NCI-H1105 (cell line): ENCODE measurements around the gene NINJ1.

Experiments used
- DNase-seq: peaks from one replicate; lab custom pipeline; 2025; lab: John Stamatoyannopoulos, UW

NINJ1 gene

DNA sequence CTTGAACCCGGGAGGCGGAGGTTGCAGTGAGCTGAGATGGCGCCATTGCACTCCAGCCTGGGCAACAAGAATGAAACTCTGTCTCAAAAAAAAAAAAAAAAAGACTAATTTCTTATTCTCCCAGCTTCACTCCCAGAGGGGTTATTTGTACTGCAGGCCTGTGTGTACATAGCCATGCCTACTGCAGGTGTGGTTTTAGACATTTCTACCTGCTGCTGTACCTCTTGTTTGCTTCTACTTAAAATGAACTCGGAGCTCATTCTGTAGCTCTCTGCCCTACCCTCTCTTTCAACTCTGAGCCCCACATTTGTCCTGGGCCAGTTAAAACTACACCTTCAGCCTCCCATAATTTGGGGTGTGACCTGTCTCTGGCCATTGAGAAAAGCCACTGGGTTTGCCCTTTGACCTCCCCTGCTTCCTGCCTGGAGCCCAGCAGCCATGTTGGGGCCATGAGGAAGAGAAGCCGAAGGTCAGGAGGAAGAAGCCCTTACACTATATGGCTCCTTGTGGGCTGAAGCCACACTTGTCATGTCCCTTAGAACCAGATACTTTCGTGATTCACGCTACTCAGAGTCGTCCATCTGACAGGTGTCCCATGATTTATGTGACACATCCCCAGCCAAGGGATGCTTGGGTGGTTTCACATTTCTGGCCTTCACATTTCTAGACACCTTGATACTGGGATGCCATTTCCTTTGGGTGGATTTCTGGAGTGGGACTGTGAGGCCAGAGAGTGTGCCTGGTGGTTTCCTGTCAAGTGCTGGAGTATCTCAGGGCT lies 47.4 kb downstream of the NINJ1 start:
- no peak for DNase-seq

DNA sequence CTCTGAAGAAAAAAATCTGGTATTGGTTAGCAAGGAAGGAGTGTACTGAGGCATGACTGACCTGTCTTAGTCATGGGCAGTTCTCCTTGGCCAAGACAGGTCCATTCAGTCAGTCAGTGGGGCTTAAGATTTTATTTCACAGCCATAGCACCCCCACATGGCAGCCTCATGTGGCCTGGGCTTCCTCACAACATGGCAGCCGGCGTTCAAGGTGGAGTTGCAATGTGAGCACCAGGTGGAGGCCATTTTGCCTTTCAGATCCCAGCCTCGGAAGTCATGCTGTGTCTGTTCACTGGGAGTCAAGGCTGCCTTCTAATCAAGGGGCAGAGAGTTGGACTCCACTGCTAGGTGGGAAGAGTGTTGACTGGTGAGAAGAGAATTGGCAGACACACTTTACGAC lies 48.4 kb downstream of the NINJ1 start:
- DNase-seq = no peak

DNA sequence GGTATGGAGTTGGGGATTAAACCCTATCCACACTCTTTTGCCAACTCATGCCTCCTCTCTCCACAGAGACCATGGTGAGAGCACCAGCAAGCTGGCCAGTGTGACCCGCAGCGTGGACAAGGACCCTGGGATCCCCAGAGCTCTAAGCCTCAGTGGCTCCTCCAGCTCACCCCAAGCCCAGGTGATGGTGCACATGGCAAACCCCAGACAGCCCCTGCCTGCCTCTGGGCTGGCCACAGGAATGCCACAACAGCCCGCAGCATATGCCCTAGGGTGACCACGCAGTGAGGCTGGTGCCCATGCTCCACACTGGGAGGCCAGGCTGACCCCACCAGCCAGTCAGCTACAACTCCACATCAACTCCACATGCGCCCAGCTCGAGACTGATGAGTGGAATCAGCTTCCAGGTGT lies 49.6 kb downstream of the NINJ1 start:
- DNase-seq = no peak

DNA sequence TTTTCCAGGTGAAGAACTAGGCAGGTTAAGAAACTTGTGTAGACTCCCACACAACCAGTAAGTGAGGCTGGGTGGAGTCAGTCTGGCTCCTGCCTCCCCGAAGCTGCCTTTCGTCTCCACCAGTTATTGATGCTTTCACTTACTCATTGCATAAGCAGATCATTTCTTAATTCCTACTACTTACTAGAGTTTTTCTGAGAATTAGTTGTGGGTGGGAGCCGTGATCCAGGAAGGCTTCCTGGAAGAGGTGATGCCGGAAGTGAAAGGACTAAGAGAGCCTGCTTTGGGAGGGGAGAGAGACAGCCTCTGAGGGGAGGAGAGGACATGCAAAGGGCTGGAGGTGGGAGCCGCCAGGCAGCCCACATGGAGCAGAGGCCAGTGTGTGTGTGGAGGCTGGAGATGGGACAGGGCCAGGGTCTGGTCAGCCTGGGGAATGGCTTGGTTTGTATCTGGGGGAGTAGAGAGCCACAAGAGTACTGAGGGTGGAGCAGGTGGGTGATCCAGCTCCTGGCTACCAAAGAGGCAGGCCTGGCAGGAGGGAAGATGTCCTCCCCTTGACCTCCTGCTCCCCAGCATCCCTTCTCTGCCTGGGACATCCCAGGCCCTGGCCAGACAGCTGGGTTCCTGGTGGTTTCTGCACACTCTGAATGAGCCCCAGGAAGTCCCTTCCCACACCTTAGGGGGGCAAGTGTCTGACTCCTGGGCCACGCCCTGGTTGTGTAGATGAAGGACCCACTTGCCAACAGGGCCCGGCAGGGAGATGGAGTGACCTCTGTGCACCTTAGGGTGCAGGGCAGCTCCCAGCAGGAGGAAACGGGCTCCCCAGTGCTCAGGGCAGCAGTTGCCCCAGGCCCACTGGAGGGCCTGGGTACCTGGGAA lies 50.2 kb downstream of the NINJ1 start:
- no peak for DNase-seq

DNA sequence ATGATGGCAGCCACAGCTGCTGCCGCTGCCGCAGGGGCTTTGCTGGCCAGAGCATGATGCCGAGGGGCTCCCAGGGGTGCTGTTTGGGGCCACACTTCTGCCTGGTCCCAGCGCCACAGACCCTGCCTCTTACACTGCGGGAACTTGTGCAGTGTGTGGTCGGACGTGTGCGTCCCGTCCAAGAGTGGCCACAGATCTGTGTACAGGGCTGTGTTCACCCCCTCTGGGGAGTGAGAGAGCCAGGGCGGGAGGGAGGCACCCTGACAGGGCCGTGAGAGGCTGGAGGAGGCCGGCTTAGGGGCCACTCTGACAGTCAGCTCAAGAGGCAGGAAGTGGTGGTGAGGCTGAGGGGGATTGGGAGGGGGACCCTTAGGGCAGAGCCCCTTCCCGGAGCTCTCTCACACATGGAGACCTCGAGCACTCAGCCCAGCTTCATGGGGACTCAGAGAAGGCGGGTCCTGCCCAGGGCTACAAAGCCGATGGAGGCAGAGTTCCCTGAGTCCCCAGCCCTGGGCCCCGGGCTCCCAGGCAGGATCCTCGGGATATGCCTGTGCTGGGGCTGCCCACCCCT lies 51.1 kb downstream of the NINJ1 start:
- no peak for DNase-seq

DNA sequence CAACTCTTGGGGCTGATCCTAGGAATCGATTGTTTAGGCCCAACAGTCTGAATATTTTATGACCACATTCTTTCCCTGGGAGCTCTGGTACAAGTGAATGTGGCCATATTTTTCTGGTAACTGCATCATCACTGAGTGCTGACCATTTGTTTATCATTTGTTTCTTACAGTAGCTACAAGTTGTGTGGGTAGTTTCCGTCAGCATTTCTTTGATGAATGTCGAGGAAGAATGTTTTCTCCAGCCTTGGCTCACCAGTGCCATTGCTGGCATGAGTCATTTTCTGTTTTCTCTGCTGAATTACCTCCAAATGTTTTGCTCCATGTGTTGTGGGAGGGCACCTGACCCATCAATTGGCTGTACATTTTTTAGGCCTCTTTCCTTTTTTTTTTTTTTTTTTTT lies 52.1 kb downstream of the NINJ1 start:
- DNase-seq = no peak

DNA sequence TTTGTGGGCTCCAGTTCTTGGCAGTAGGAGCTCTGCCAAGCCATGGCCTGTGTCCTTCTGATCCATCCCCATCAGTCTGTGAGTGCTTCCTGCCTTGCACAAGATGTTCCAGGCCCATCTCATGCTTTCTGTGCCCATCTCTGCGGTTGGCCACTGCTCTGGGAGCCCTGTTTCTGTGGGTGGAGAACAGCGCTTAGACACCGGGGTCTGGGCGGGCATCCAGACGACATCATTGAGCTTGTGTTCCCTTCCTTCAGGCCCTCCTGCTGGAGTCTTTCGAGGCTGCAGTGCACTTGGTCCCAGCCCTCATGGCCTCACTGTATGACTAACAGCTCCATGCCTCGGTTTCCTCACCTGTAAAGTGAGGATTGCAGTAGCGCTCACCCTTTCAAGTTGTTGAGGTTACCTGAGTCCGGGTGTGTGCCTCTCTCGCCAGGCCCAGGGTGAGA lies 52.9 kb downstream of the NINJ1 start:
- DNase-seq = no peak

DNA sequence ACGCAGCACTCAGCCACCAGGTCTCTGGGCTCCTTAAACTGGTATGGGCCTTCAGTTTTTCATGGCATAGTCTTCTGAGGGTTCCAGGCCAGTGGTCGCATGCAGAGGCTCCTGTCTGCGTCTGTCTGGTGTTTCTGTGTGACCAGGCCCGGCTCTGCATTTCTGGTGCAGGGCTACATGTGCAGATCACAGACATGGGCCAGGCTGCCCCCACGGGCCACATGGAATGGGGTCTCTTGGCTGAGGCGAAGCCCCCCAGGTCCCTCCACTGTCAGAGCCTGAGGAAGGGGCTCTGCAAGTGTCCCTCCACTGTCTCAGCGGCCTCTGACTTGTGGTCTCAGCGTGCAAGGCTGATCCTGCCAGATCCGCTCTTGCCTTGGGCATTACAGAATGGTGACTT lies 53.6 kb downstream of the NINJ1 start:
- DNase-seq = no peak

DNA sequence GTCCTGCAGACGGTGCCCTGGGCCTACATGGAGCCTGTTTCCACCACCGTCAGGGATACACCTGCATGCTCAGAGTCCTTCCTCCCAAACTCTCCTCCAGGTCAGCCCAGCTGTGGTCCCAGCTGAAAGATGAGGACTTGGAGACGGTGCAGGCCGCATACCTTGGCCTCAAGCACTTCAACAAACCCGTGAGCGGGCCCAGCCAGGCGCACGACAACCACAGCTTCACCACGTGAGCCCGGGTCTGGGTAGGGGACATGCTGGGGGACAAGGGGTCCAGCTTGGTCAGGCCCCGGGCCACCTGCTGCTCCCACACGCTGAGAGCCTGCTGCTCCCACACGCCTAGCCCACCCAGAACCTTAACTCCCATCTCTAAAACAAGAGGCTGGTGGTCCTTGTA lies 54.7 kb downstream of the NINJ1 start:
- DNase-seq = no peak

DNA sequence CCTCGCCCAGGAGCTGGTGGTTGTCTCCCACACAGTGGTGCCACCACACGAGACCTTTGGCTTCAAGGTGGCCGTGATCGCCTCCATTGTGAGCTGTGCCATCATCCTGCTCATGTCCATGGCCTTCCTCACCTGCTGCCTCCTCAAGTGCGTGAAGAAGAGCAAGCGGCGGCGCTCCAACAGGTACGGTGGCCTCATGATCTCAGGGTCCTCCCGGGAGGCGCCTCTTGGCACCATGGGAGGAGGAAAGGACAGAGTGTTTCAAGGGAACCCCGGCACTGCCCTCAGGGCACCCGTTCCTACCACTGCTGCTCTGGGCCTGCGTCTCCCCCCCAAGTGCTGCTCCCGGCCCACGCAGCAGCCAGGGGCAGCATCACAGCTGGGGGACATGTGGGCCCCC lies 56.2 kb downstream of the NINJ1 start:
- no peak for DNase-seq

DNA sequence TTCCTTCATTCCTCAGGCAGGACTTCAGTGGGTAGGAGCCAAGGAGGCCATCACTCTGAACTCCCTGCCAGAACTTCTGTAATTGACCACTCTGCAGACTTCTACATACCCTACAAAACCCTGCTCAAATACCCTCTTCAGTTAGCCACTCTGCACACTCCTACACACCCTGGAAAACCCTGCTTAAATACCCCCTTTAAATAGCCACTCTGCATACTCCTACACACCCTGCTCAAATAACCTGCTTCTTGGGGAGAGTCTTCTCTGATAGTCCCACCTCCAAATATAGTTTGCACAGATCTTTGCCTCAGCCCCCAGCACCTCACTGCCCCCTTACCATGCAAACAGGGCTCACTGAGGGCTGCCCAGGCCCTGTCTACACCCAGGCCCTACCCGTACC lies 56.7 kb downstream of the NINJ1 start:
- DNase-seq = no peak

DNA sequence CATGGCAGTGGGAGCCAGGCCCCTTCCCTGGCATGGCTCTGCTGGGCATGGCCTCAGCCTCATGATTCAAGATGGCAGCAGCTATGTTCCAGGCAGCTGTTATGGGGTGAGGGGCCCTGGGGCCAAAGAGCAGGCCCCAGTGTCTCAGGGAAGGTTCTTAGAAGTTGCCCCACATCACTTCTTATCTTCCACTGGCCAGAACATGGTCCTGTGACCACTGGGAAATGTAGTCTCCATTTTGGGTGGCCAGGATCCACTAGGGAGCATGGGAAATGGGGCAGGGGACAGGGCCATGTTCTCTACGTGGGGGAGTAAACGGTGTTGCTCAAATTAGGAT lies 57.3 kb downstream of the NINJ1 start:
- no peak for DNase-seq

DNA sequence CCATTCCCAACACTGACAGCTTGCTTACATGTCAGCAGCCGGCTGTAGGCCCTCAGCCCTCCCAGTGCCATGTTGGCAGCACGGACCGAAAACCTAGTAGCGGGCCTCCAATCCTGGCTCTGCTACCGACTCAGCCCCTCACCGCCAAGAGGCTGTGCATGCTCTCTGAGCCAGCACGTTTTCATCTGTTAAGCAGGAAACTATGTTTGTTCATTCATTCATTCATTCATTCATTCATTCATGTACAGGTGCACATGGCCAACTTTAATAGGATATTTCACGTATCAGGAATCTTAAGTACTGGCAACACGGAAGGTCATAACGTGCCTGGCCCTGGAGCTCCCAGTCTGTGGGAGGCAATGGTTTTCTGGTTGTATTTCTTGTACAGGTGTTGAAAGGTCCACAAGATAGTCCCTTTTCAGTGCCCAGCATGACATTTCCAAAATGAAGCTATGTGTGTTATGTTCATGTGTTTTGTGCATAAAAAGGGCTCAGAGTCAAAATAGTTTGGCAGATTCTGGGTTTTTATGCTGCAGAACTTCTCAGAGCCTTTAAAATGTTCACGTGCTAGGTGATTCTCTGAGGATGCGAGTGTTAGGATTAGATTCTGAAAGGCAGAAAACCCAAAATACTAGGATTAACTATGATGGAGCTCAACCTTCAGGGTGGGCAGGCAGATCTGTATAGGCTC lies 57.8 kb downstream of the NINJ1 start:
- DNase-seq = no peak

DNA sequence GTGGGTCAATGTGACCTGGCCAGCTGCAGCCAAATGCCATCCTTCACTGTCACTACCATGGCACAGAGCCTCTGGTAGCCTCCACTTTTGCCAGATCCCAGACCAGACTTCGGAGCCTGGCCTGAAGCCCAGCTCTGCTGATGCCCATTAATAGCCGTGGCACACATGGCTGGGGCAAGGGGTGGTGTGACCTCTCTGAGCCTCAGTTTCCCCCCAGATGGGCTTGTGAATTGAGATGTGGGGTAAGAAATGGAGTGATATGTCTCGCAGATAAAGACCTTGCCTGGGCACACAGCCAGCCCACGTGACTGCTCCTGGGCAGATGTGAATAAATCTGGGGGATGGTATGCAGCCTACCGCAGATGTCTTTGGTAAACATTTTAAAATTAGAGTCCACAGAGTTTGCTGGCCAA lies 61.7 kb downstream of the NINJ1 start:
- DNase-seq = peak; percentile 10
